Measurements from ENCODE around the gene STK33.
A peak's percentile ranks its signal among the peaks of the same experiment; 100 is the strongest.

Gene STK33

DNA sequence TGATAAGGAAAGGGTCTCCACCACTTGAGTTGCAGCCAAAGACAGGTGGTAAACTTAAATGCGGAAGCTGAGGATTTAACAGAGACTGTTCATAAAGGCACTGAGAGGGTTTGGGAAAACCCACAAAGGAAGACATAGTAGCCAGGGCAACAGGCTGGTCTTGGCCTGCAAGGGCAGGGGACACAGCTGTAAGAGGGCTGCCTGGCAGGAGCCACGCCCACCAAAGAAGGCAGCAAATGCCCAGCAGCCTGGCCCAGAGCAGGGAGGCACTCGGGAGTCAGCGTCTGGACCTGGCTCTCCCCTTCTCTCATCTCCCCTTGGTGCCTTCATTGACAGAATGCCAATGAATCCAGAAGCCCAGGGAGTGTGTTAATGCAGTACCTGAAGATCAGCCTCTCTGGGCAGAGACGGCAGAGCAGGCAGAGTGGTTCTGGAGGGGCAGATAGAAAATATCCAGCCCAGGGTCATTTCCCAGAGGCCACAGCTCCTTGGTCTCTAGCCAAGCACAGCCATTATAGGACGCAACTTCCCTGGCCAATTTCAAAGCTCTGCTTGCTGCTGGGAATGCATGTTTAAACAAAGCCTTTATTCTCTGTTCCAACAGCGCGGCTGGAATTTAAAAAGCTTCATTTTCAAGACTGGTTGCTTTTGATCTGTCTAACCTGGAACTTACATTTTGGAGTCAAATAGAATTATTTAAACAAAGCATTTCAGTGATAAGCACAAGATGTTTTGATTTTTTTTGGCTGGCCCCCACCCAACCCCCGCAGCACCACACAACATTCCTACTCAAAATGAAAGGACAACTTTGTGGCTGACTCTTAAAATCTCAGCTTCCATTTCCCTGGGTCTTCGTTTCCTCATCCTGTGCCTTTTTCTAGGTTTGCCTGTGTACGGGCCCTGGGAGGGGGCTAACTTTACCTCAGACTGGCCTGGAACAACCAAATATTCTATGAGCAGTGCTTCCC is 204.7 kb downstream of the STK33 start:
- Histone ChIP-seq H3K27me3 (ENCODE audit: control insufficient read depth in 1 of 2, insufficient read depth in 2 of 2, low read length in 2 of 2) (no peaks in the 10 kb centered on the region), H3K4me3 (ENCODE audit: low read length in 2 of 2) (peak overlapping the region; percentile 44 to 64), H3K9ac (ENCODE audit: low read length in 2 of 2) (peak overlapping the region; percentile 55 to 58), H3K9me3 (ENCODE audit: control insufficient read depth in 2 of 2, low read length in 2 of 2) (no peaks in the 10 kb centered on the region), H3K36me3 (ENCODE audit: control insufficient read depth in 2 of 2, insufficient read depth in 2 of 2, low read length in 2 of 2) (no peaks in the 10 kb centered on the region), H3K27ac (ENCODE audit: low read length) (peak overlapping the region; percentile 88), H3K4me1 (ENCODE audit: control insufficient read depth, insufficient read depth, low read length) (peaks cover 22% of the 10 kb centered on the region)

DNA sequence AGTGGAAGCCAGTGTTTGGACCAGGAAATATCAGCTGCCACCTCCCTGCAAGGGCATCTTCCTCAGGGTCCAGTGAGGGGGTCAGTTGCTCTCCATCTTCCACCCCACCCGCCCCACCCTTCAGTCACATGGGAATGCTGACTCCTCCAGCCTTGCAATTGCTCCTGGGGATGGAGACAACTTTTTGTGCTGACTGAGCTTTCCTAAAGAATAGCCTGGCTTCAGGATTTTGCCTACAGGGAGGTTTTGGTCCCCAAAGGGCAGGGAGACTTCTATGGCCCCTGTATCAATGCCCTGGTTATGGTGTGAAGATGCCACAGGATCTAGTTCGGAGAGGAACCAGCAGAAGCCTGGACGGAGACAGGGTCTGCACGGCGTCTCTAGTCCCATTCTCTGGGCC is 206.3 kb downstream of the STK33 start:
- Histone ChIP-seq H3K27ac (ENCODE audit: low read length) (peak overlapping the region; percentile 88), H3K9ac (ENCODE audit: low read length in 2 of 2) (no peak overlapping the region), H3K4me1 (ENCODE audit: control insufficient read depth, insufficient read depth, low read length) (peaks cover 22% of the 10 kb centered on the region), H3K27me3 (ENCODE audit: control insufficient read depth in 1 of 2, insufficient read depth in 2 of 2, low read length in 2 of 2) (no peaks in the 10 kb centered on the region), H3K4me3 (ENCODE audit: low read length in 2 of 2) (no peak overlapping the region), H3K36me3 (ENCODE audit: control insufficient read depth in 2 of 2, insufficient read depth in 2 of 2, low read length in 2 of 2) (no peaks in the 10 kb centered on the region), H3K9me3 (ENCODE audit: control insufficient read depth in 2 of 2, low read length in 2 of 2) (no peaks in the 10 kb centered on the region)

DNA sequence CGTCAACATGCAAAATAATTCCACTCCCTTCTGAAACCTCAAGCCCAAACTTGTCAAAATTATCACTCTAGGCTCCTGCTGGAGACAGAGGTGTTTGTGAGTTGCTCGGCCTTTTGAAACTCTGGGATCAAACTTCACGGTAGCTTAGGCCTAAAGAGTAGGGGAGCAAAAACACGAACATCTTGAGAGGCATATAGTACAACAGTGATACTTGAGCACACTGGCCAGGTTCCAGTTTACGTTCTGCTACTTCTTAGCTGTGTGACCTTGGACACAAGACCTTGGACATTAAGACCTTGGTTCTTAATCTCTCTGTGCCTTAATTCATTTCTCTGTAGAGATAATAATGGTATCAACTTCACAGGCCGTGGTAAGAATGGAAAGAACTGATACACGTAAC is 206.9 kb downstream of the STK33 start:
- peaks cover 22% of the 10 kb centered on the region for H3K4me1 ChIP-seq (ENCODE audit: control insufficient read depth, insufficient read depth, low read length)
- H3K27me3 ChIP-seq (ENCODE audit: control insufficient read depth in 1 of 2, insufficient read depth in 2 of 2, low read length in 2 of 2), result no peaks in the 10 kb centered on the region
- no peaks in the 10 kb centered on the region for H3K36me3 ChIP-seq (ENCODE audit: control insufficient read depth in 2 of 2, insufficient read depth in 2 of 2, low read length in 2 of 2)
- no peak overlapping the region for H3K27ac ChIP-seq (ENCODE audit: low read length)
- H3K9me3 ChIP-seq (ENCODE audit: control insufficient read depth in 2 of 2, low read length in 2 of 2), result no peaks in the 10 kb centered on the region
- H3K4me3 ChIP-seq (ENCODE audit: low read length in 2 of 2), result no peak overlapping the region
- no peak overlapping the region for H3K9ac ChIP-seq (ENCODE audit: low read length in 2 of 2)

- Histone ChIP-seq H3K4me3 (ENCODE audit: low read length in 2 of 2) (no peak overlapping the region), H3K27ac (ENCODE audit: low read length) (no peak overlapping the region), H3K9me3 (ENCODE audit: control insufficient read depth in 2 of 2, low read length in 2 of 2) (no peaks in the 10 kb centered on the region), H3K4me1 (ENCODE audit: control insufficient read depth, insufficient read depth, low read length) (peaks cover 22% of the 10 kb centered on the region), H3K36me3 (ENCODE audit: control insufficient read depth in 2 of 2, insufficient read depth in 2 of 2, low read length in 2 of 2) (no peaks in the 10 kb centered on the region), H3K9ac (ENCODE audit: low read length in 2 of 2) (no peak overlapping the region), H3K27me3 (ENCODE audit: control insufficient read depth in 1 of 2, insufficient read depth in 2 of 2, low read length in 2 of 2) (no peaks in the 10 kb centered on the region)
These were observed 207.7 kb downstream of the STK33 start for GRCh38 chr11:8386134-8386864.

DNA sequence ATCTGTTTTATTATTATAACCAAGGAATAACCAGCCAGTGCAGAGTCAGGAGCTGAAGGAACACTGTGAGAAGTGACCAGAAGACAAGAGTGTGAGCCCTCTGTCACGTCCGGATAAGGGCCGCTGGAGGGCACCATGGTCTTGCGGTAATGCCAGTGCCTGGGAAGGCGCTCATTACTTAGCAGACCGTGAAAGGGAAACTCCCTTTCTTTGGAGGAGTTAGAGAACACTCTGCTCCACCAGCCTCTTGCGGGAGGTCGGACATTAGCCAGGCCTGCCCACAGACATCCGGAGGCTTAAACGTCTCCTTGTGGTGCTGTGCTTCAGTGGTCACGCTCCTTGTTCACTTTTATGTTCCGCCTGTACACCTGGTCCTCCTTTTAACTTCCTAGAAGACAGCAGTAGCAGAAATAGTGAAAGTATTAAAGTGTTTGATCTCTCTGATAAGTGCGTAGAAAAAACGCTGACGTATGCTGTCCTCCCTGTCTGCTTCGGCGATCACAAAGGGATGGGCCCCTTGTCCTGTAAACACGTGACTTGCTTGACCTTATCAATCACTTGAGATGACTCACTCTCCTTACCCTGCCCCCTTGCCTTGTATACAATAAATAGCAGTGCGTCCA is 209.7 kb downstream of the STK33 start:
- no peaks in the 10 kb centered on the region for H3K27me3 ChIP-seq (ENCODE audit: control insufficient read depth in 1 of 2, insufficient read depth in 2 of 2, low read length in 2 of 2)
- H3K27ac ChIP-seq (ENCODE audit: low read length), result peak overlapping the region; percentile 64
- no peak overlapping the region for H3K9ac ChIP-seq (ENCODE audit: low read length in 2 of 2)
- peak overlapping the region in 1 of 2 donors; percentile 40 for H3K4me3 ChIP-seq (ENCODE audit: low read length in 2 of 2)
- H3K4me1 ChIP-seq (ENCODE audit: control insufficient read depth, insufficient read depth, low read length), result peaks cover 16% of the 10 kb centered on the region
- no peaks in the 10 kb centered on the region for H3K9me3 ChIP-seq (ENCODE audit: control insufficient read depth in 2 of 2, low read length in 2 of 2)
- H3K36me3 ChIP-seq (ENCODE audit: control insufficient read depth in 2 of 2, insufficient read depth in 2 of 2, low read length in 2 of 2), result no peaks in the 10 kb centered on the region

GRCh38 chr11:8383627-8384026 is 210.4 kb downstream of the STK33 start:
- H3K27ac ChIP-seq (ENCODE audit: low read length), result peak overlapping the region; percentile 62
- H3K36me3 ChIP-seq (ENCODE audit: control insufficient read depth in 2 of 2, insufficient read depth in 2 of 2, low read length in 2 of 2), result no peaks in the 10 kb centered on the region
- H3K9ac ChIP-seq (ENCODE audit: low read length in 2 of 2), result no peak overlapping the region
- H3K4me1 ChIP-seq (ENCODE audit: control insufficient read depth, insufficient read depth, low read length), result peaks cover 10% of the 10 kb centered on the region
- no peaks in the 10 kb centered on the region for H3K27me3 ChIP-seq (ENCODE audit: control insufficient read depth in 1 of 2, insufficient read depth in 2 of 2, low read length in 2 of 2)
- no peak overlapping the region for H3K4me3 ChIP-seq (ENCODE audit: low read length in 2 of 2)
- no peaks in the 10 kb centered on the region for H3K9me3 ChIP-seq (ENCODE audit: control insufficient read depth in 2 of 2, low read length in 2 of 2)

- H3K27me3 ChIP-seq (ENCODE audit: control insufficient read depth in 1 of 2, insufficient read depth in 2 of 2, low read length in 2 of 2), result no peaks in the 10 kb centered on the region
- peaks cover 9% of the 10 kb centered on the region for H3K4me1 ChIP-seq (ENCODE audit: control insufficient read depth, insufficient read depth, low read length)
- H3K27ac ChIP-seq (ENCODE audit: low read length), result peak overlapping the region; percentile 62
- H3K36me3 ChIP-seq (ENCODE audit: control insufficient read depth in 2 of 2, insufficient read depth in 2 of 2, low read length in 2 of 2), result no peaks in the 10 kb centered on the region
- H3K9ac ChIP-seq (ENCODE audit: low read length in 2 of 2), result no peak overlapping the region
- no peaks in the 10 kb centered on the region for H3K9me3 ChIP-seq (ENCODE audit: control insufficient read depth in 2 of 2, low read length in 2 of 2)
- no peak overlapping the region for H3K4me3 ChIP-seq (ENCODE audit: low read length in 2 of 2)
These were observed 210.8 kb downstream of the STK33 start for GRCh38 chr11:8383227-8383626.

DNA sequence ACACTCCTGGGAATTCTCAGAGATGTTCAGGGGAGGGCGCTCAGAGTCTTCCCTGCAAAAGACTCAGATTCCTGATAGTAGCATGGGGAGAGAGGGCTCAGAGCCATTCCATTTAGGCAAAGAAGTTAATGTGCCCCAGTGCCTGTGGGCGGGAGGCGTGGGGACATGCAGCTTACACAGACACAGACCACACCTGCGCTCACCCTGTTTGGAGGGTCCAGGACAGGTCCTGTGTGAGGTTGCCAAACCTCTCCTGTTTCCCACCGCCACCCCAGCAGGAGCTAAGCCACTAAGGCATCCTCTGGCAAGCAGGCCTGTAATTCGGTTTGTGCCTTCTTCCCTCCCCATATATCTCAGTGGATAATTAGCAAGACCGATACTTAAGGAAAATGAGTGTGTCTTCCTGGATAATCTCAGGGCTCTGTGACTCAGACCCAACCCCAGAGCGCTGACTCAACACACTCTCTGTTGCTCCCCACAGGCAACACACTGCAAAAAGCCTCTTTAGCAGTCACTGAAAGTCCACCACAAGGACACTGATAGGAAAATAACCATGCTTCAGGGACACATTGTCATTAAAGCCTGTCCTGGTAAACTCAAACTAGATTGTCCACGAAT is 211.5 kb downstream of the STK33 start:
- no peaks in the 10 kb centered on the region for H3K27me3 ChIP-seq (ENCODE audit: control insufficient read depth in 1 of 2, insufficient read depth in 2 of 2, low read length in 2 of 2)
- H3K9ac ChIP-seq (ENCODE audit: low read length in 2 of 2), result no peak overlapping the region
- H3K9me3 ChIP-seq (ENCODE audit: control insufficient read depth in 2 of 2, low read length in 2 of 2), result no peaks in the 10 kb centered on the region
- no peaks in the 10 kb centered on the region for H3K36me3 ChIP-seq (ENCODE audit: control insufficient read depth in 2 of 2, insufficient read depth in 2 of 2, low read length in 2 of 2)
- no peak overlapping the region for H3K4me3 ChIP-seq (ENCODE audit: low read length in 2 of 2)
- H3K27ac ChIP-seq (ENCODE audit: low read length), result no peak overlapping the region
- H3K4me1 ChIP-seq (ENCODE audit: control insufficient read depth, insufficient read depth, low read length), result peaks cover 4% of the 10 kb centered on the region

DNA sequence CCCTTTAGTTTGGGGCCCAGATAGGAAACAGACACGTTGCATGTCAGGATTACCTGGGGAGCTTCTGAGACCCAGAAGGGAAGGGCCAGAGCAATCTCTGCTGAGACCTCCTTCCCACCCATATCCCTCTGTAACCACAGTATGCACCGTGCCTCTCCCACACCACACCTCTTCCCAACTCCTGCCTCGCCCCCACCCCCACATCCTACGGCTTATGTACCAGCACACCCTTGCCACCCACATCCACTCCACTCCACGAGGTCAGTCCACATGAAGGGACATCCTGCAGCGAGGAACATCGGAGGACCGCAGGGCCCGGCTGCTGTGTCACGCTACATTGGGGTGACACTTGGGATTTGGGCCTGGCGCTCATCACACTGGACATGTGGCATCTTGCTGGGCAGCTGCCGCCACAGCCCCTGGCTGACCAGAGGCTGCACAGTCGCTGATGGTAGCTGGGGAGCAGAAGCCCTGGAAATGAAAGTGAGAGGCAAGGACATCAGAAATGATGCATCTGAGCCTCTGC is 212.1 kb downstream of the STK33 start:
- H3K27me3 ChIP-seq (ENCODE audit: control insufficient read depth in 1 of 2, insufficient read depth in 2 of 2, low read length in 2 of 2), result no peaks in the 10 kb centered on the region
- H3K4me1 ChIP-seq (ENCODE audit: control insufficient read depth, insufficient read depth, low read length), result peaks cover 4% of the 10 kb centered on the region
- no peak overlapping the region for H3K9ac ChIP-seq (ENCODE audit: low read length in 2 of 2)
- H3K27ac ChIP-seq (ENCODE audit: low read length), result no peak overlapping the region
- H3K36me3 ChIP-seq (ENCODE audit: control insufficient read depth in 2 of 2, insufficient read depth in 2 of 2, low read length in 2 of 2), result no peaks in the 10 kb centered on the region
- no peak overlapping the region for H3K4me3 ChIP-seq (ENCODE audit: low read length in 2 of 2)
- no peaks in the 10 kb centered on the region for H3K9me3 ChIP-seq (ENCODE audit: control insufficient read depth in 2 of 2, low read length in 2 of 2)

DNA sequence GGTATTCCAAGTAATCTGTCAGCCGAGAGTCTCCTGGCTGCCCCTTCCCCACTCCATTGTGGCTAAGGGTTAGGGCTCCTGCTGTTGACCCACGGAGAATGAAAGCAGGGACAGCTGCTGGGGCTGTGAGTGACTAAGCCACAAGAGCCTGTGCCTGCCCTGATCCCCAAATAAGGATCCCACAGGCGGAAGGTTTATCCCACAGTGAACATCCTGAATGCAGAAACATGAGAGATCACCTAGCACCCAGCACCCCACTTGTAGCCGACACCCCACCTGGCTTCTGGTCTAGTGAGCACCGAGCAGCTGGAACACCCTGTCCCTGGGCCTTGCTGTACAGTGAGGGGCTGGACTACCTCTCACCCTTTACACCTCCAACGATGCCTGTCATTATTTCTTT is 212.7 kb downstream of the STK33 start:
- peaks cover 4% of the 10 kb centered on the region for H3K4me1 ChIP-seq (ENCODE audit: control insufficient read depth, insufficient read depth, low read length)
- H3K4me3 ChIP-seq (ENCODE audit: low read length in 2 of 2), result no peak overlapping the region
- no peak overlapping the region for H3K9ac ChIP-seq (ENCODE audit: low read length in 2 of 2)
- H3K27ac ChIP-seq (ENCODE audit: low read length), result no peak overlapping the region
- H3K9me3 ChIP-seq (ENCODE audit: control insufficient read depth in 2 of 2, low read length in 2 of 2), result no peaks in the 10 kb centered on the region
- no peaks in the 10 kb centered on the region for H3K36me3 ChIP-seq (ENCODE audit: control insufficient read depth in 2 of 2, insufficient read depth in 2 of 2, low read length in 2 of 2)
- no peaks in the 10 kb centered on the region for H3K27me3 ChIP-seq (ENCODE audit: control insufficient read depth in 1 of 2, insufficient read depth in 2 of 2, low read length in 2 of 2)
